Suprapubic skin (tissue), 4 donors: ENCODE measurements around the gene SLC9A8.

ENCODE experiments used
- EP300 ChIP-seq: sonication (generic); formaldehyde crosslinking; IDR thresholded peaks from one replicate; pipeline ENCODE4 v1.6.1; 2017; ENCODE audit warnings: antibody characterized with exemption
- POLR2A ChIP-seq, 2 donors: fragments of 450-650 bp; IDR thresholded peaks; one replicate each; pipeline ENCODE4 v1.6.1; 2017; ENCODE audit warnings: antibody characterized with exemption in 2 of 2, mild to moderate bottlenecking in 2 of 2, moderate library complexity in 2 of 2
- POLR2AphosphoS5 ChIP-seq, 3 donors: sonication (generic); formaldehyde crosslinking; IDR thresholded peaks; one replicate each; pipeline ENCODE4 v1.6.1; 2017; ENCODE audit warnings: antibody characterized with exemption in 3 of 3
- TF ChIP-seq, protein P1 (sequence below), 2 donors: fragments of 200-600 bp in 1 of 2; fragments of 450-650 bp in 1 of 2; sonication (generic) in 1 of 2; IDR thresholded peaks; one replicate each; pipeline ENCODE4 v1.5.1; 2016 to 2019; ENCODE audit warnings: antibody characterized with exemption in 2 of 2, mild to moderate bottlenecking in 1 of 2, moderate library complexity in 1 of 2

DNA sequence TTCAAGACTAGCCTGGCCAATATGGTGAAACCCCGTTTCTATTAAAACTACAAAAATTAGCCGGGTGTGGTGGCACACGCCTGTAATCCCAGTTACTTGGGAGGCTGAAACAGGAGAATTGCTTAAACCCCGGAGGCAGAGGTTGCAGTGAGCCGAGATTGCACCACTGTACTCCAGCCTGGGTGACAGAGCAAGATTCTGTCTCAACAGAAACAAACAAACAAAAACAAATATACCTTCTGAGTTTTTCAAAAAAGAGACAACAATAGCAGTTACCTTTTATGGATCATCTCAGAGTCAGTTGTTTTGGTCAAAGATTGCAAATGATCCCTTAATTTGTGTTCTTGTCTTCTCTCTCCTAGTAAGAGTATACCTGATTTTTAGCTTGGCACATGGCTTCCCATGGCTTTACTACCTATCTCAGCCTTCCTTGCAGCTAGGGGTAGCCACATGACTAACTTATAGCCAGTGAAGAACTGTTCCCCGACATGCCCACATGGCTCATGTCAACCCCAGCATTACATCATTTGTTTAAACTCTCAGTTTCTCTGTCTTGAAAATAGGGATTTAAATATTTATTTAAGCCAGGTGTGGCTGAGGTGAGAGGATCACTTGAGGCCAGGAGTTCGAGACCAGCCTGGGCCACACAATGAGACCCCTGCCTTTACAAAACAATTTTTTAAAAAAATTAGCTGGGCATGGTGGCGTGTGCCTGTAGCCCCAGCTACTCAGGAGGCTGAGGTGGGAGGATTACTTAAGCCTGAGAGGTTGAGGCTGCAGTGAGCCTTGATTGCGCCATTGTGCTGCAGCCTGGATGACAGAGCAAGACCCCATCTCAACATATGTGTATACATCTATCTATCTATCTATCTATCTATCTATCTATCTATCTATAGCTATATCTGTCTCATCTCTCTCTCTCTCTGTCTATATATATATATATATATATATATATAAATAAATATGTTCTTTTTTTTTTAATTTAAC, 25.0 kb upstream of the SLC9A8 start:
- TF ChIP-seq, protein P1, sequence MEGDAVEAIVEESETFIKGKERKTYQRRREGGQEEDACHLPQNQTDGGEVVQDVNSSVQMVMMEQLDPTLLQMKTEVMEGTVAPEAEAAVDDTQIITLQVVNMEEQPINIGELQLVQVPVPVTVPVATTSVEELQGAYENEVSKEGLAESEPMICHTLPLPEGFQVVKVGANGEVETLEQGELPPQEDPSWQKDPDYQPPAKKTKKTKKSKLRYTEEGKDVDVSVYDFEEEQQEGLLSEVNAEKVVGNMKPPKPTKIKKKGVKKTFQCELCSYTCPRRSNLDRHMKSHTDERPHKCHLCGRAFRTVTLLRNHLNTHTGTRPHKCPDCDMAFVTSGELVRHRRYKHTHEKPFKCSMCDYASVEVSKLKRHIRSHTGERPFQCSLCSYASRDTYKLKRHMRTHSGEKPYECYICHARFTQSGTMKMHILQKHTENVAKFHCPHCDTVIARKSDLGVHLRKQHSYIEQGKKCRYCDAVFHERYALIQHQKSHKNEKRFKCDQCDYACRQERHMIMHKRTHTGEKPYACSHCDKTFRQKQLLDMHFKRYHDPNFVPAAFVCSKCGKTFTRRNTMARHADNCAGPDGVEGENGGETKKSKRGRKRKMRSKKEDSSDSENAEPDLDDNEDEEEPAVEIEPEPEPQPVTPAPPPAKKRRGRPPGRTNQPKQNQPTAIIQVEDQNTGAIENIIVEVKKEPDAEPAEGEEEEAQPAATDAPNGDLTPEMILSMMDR (IDR thresholded peaks at IDR 0.05), result no peak
- no peak for TF ChIP-seq POLR2A (IDR thresholded peaks at IDR 0.05)
- TF ChIP-seq EP300, result no peak
- no peak for TF ChIP-seq POLR2AphosphoS5 (IDR thresholded peaks at IDR 0.05)
